ENCODE results near the gene IDUA.

The IDUA gene

DNA sequence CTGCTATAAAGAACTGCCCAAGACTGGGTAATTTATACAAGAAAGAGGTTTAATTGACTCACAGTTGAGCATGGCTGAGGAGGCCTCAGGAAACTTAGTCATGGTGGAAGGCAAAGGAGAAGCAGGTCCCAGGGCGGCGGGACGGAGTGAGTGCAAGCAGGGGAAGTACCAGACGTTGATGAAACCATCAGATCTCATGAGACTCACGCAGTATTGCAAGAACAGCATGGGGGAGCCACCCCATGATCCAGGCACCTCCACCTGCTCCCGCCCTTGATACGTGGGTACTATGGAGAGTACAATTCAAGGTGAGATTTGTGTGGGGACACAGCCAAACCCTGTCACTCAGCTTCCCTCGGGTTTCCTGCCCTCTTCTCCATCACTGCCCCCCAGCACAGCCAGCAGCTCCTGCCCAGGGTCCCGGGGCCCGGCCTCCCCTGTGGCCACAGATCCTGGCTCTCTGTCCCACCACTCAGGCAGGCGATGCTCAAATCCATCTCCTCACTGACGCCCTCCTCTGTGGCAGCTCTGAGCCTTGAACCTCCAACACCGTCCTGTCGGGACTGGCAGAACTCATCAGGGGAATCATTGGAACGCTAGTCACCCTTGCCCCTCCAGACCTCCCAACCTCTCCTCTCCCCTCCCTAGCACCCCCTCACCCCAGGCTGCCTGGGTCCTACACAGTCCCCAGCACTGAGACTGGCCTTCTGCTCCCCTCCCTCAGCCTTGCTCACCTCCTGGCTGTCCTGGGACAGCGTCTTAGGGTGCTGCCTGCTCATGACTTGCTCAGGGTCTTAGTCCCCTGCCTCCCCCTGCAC is 62.1 kb downstream of the IDUA start:
- DNase-seq (ENCODE audit: low read depth in 1 of 2, low spot score in 1 of 2), result peak; percentile 59 to 62
- no peak overlapping the region for H3K27ac ChIP-seq (replicated peaks)
- no peak for TF ChIP-seq POLR2AphosphoS5 (IDR thresholded peaks at IDR 0.05; ENCODE audit: low read depth)
- H3K4me3 ChIP-seq (replicated peaks; ENCODE audit: insufficient read depth, low read length), result no peak overlapping the region
- peaks cover 13% of the 10 kb centered on the region for H3K27me3 ChIP-seq (ENCODE audit: insufficient read depth, poor library complexity, severe bottlenecking)

DNA sequence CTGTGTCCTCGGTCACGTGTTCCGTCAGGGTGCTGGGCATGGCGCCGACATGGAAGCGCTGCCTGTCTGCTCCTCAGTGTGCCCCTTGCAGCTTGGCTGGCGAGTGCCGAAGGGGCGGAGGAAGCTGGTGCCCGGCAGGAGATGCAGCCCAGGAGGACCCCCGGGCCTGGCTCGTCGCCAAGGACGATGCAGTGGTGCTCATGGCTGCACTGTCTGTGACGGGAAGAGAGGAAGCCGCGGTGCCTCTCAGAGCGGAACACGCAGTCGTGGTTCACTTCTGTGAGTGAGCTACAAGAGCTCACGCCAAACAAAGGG is 62.7 kb downstream of the IDUA start:
- TF ChIP-seq, protein P1, sequence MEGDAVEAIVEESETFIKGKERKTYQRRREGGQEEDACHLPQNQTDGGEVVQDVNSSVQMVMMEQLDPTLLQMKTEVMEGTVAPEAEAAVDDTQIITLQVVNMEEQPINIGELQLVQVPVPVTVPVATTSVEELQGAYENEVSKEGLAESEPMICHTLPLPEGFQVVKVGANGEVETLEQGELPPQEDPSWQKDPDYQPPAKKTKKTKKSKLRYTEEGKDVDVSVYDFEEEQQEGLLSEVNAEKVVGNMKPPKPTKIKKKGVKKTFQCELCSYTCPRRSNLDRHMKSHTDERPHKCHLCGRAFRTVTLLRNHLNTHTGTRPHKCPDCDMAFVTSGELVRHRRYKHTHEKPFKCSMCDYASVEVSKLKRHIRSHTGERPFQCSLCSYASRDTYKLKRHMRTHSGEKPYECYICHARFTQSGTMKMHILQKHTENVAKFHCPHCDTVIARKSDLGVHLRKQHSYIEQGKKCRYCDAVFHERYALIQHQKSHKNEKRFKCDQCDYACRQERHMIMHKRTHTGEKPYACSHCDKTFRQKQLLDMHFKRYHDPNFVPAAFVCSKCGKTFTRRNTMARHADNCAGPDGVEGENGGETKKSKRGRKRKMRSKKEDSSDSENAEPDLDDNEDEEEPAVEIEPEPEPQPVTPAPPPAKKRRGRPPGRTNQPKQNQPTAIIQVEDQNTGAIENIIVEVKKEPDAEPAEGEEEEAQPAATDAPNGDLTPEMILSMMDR (IDR thresholded peaks at IDR 0.05; ENCODE audit: insufficient read depth, low read length), result no peak
- no peak for TF ChIP-seq POLR2AphosphoS5 (IDR thresholded peaks at IDR 0.05; ENCODE audit: low read depth)
- no peak for TF ChIP-seq GABPA (IDR thresholded peaks at IDR 0.05; ENCODE audit: low read depth)
- no peak for TF ChIP-seq SPI1 (IDR thresholded peaks at IDR 0.05; ENCODE audit: borderline replicate concordance, low read depth)
- TF ChIP-seq, protein P2, sequence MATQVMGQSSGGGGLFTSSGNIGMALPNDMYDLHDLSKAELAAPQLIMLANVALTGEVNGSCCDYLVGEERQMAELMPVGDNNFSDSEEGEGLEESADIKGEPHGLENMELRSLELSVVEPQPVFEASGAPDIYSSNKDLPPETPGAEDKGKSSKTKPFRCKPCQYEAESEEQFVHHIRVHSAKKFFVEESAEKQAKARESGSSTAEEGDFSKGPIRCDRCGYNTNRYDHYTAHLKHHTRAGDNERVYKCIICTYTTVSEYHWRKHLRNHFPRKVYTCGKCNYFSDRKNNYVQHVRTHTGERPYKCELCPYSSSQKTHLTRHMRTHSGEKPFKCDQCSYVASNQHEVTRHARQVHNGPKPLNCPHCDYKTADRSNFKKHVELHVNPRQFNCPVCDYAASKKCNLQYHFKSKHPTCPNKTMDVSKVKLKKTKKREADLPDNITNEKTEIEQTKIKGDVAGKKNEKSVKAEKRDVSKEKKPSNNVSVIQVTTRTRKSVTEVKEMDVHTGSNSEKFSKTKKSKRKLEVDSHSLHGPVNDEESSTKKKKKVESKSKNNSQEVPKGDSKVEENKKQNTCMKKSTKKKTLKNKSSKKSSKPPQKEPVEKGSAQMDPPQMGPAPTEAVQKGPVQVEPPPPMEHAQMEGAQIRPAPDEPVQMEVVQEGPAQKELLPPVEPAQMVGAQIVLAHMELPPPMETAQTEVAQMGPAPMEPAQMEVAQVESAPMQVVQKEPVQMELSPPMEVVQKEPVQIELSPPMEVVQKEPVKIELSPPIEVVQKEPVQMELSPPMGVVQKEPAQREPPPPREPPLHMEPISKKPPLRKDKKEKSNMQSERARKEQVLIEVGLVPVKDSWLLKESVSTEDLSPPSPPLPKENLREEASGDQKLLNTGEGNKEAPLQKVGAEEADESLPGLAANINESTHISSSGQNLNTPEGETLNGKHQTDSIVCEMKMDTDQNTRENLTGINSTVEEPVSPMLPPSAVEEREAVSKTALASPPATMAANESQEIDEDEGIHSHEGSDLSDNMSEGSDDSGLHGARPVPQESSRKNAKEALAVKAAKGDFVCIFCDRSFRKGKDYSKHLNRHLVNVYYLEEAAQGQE (IDR thresholded peaks at IDR 0.05; ENCODE audit: insufficient replicate concordance, low read depth), result no peak
- Histone ChIP-seq H3K27ac (replicated peaks) (no peak overlapping the region), H3K4me3 (replicated peaks; ENCODE audit: insufficient read depth, low read length) (no peak overlapping the region), H3K27me3 (ENCODE audit: insufficient read depth, poor library complexity, severe bottlenecking) (peaks cover 7% of the 10 kb centered on the region)
- no peak for DNase-seq (ENCODE audit: low read depth in 1 of 2, low spot score in 1 of 2)

DNA sequence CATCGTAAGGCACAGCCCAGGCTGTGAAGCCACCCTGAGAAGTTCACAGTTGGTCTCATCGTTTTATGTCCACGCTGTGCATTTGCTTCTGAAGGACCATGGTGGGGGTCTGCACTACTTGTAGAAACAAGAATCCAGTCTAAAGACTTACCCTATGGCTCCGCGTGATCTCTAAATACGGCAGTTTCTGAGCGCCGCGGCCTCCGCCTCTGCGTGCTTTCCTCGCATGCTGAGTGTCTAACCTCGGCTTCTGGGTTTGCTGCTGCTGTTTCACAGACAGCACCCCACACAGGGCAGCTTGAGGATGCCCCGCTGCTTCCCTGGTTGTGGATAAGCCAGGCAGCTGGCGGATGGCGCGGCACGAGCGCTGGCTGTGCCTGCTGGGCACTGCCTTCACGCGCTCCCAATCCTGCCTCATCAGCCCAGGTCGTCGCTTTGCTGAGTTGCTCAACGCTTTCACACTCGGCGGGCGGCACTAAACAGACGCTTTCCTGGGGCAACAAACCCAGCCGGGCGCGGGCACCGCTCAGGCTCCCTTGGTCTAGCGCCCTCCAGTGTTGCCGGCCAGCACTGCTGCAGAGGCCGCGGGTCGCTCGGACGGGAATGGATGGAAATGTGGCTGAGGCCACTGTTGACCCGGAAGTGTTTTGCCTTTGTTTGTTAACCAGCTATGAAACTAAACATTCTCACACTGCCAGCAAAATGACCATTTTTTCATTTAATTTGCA is 63.8 kb downstream of the IDUA start:
- Histone ChIP-seq H3K27me3 (ENCODE audit: insufficient read depth, poor library complexity, severe bottlenecking) (peaks cover 9% of the 10 kb centered on the region), H3K4me3 (replicated peaks; ENCODE audit: insufficient read depth, low read length) (no peak overlapping the region), H3K27ac (replicated peaks) (no peak overlapping the region)
- no peak for DNase-seq (ENCODE audit: low read depth in 1 of 2, low spot score in 1 of 2)
- TF ChIP-seq, protein P2 (IDR thresholded peaks at IDR 0.05; ENCODE audit: insufficient replicate concordance, low read depth), result no peak
- no peak for TF ChIP-seq POLR2AphosphoS5 (IDR thresholded peaks at IDR 0.05; ENCODE audit: low read depth)
- TF ChIP-seq, protein P1 (IDR thresholded peaks at IDR 0.05; ENCODE audit: insufficient read depth, low read length), result no peak
- no peak for TF ChIP-seq GABPA (IDR thresholded peaks at IDR 0.05; ENCODE audit: low read depth)
- TF ChIP-seq SPI1 (IDR thresholded peaks at IDR 0.05; ENCODE audit: borderline replicate concordance, low read depth), result no peak

DNA sequence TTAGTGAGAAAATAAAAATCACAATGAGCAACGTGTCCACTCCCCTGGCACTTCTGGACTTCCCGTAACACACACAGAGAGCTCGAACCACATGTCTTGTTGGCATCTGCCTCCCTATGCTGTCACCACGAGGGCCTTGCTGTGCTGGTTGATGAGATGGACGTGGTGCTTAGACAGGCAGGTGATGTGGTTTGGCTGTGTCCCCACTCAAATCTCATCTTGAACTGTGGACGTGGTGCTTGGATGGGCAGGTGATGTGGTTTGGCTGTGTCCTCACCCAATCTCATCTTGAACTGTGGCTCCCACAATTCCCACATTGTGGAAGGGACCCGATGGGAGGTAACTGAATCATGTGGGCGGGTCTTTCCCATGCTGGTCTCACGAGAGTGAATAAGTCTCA is 64.6 kb downstream of the IDUA start:
- H3K27ac ChIP-seq (replicated peaks), result no peak overlapping the region
- no peak for DNase-seq (ENCODE audit: low read depth in 1 of 2, low spot score in 1 of 2)
- H3K27me3 ChIP-seq (ENCODE audit: insufficient read depth, poor library complexity, severe bottlenecking), result peaks cover 9% of the 10 kb centered on the region
- TF ChIP-seq GABPA (IDR thresholded peaks at IDR 0.05; ENCODE audit: low read depth), result no peak
- TF ChIP-seq, protein P2 (IDR thresholded peaks at IDR 0.05; ENCODE audit: insufficient replicate concordance, low read depth), result no peak
- no peak for TF ChIP-seq POLR2AphosphoS5 (IDR thresholded peaks at IDR 0.05; ENCODE audit: low read depth)
- TF ChIP-seq, protein P1 (IDR thresholded peaks at IDR 0.05; ENCODE audit: insufficient read depth, low read length), result no peak
- no peak for TF ChIP-seq SPI1 (IDR thresholded peaks at IDR 0.05; ENCODE audit: borderline replicate concordance, low read depth)
- H3K4me3 ChIP-seq (replicated peaks; ENCODE audit: insufficient read depth, low read length), result no peak overlapping the region

Measured in HL-60 (cell line).